ENCODE data around the gene EHBP1.
A peak's percentile ranks its signal among the peaks of the same experiment; 100 is the strongest.

GRCh38 chr2:63049970-63050333, 344.4 kb downstream of the EHBP1 start:
- TF ChIP-seq CTCF (IDR thresholded peaks at IDR 0.05; ENCODE audit: low read depth, low read length, poor library complexity, severe bottlenecking) (no peak), EZH2phosphoT487 (IDR thresholded peaks at IDR 0.05; ENCODE audit: borderline replicate concordance, low read length) (0 out of 2 replicates have a peak, but pooled peaks have one; percentile 9)
